Astrocyte of the spinal cord (primary cell): ENCODE data around the gene PACRG.

Experiments
- DNase-seq: peaks from one replicate; pipeline ENCODE4 v3.0.0; 2011; ENCODE audit warnings: low read depth, low spot score
- H3K4me3 ChIP-seq: 2 replicates; pipeline ENCODE4 v1.5.1; 2011; ENCODE audit warnings: low read depth, mild to moderate bottlenecking, low read length, moderate library complexity
- CTCF ChIP-seq: IDR thresholded peaks from 2 replicates; pipeline ENCODE4 v1.5.1; 2012; ENCODE audit warnings: low read depth, mild to moderate bottlenecking, low read length, inconsistent platforms
- in situ Hi-C: cut with HindIII; loops from 2 replicates; pipeline ENCODE4 v1.10.0; 2017; ENCODE audit warnings: low sequenced_read_pairs

Gene PACRG

GRCh38 chr6:163364641-163365040 lies 636.9 kb downstream of the PACRG start:
- in situ Hi-C loops: no loop called here
- TF ChIP-seq CTCF: no peak
- DNase-seq: no peak
- no peak overlapping the region for H3K4me3 ChIP-seq
